GM12873 (cell line): ENCODE measurements around the gene DNPH1.

ENCODE experiments used
- TF ChIP-seq, protein P1 (sequence below): IDR thresholded peaks from 2 replicates; pipeline ENCODE4 v1.5.1; 2012; ENCODE audit warnings: low read depth, mild to moderate bottlenecking, moderate library complexity, low read length, control low read depth; ENCODE audit not compliant: insufficient read depth; ENCODE audit errors: missing control alignments

The DNPH1 gene

DNA sequence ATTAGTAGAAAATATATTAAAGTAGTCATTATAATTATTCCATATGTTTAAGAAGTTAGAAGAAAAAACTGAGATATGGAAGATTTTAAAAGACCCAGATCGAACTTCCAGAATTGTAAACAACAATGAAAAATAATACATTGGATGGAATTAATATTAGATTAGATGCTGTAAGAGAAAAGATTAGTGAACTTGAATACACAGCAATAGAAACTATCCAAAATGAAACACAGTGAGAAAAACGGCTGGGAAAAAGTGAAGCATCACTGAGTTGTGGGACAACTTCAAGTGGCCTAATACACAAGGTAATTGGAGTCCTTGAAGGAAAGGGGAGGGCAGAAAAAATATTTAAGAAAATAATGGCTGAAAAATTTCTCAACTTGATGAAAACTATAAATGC lies 9.8 kb upstream of the DNPH1 start:
- TF ChIP-seq, protein P1, sequence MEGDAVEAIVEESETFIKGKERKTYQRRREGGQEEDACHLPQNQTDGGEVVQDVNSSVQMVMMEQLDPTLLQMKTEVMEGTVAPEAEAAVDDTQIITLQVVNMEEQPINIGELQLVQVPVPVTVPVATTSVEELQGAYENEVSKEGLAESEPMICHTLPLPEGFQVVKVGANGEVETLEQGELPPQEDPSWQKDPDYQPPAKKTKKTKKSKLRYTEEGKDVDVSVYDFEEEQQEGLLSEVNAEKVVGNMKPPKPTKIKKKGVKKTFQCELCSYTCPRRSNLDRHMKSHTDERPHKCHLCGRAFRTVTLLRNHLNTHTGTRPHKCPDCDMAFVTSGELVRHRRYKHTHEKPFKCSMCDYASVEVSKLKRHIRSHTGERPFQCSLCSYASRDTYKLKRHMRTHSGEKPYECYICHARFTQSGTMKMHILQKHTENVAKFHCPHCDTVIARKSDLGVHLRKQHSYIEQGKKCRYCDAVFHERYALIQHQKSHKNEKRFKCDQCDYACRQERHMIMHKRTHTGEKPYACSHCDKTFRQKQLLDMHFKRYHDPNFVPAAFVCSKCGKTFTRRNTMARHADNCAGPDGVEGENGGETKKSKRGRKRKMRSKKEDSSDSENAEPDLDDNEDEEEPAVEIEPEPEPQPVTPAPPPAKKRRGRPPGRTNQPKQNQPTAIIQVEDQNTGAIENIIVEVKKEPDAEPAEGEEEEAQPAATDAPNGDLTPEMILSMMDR = no peak

- TF ChIP-seq, protein P1 = no peak
These were observed 6.6 kb upstream of the DNPH1 start for GRCh38 chr6:43235841-43236240.

GRCh38 chr6:43231735-43232450 lies 2.6 kb upstream of the DNPH1 start:
- TF ChIP-seq, protein P1 = no peak

- TF ChIP-seq, protein P1 = no peak
These were observed 1.8 kb upstream of the DNPH1 start for GRCh38 chr6:43231053-43231452.

GRCh38 chr6:43229803-43230620 lies 731 bp upstream of the DNPH1 start:
- TF ChIP-seq, protein P1 = no peak

DNA sequence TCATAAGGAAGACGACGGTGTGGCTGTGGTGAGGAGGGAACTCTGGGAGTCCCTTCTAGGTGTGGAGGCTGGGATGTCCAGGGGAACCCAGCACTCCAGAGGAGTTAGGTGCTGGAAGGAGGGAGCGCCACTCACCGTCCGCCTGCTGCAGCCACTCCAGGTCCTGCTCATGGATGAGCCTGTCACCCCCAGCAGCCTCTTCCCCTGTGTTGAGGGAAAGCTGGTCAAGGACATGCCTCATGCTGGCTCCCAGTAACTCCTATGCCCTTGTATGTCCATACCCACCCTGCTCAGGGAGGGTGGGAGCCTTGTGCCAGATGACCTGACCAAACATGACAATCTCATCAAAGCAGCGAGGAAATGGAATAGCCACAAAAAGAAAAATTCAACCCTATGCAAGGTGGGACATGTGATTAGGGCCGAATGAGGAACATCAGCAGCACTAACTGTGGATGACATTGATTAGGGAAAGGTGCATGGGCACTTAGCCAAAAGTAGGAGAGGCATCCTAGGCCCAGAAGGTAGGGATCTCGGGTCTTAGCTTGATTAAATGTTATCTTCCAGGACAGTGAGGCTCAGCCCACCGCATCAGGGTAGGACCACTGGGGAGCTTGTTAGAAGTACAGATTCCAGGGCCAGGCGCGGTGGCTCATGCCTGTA lies 3.0 kb downstream of the DNPH1 start:
- TF ChIP-seq, protein P1 = no peak

DNA sequence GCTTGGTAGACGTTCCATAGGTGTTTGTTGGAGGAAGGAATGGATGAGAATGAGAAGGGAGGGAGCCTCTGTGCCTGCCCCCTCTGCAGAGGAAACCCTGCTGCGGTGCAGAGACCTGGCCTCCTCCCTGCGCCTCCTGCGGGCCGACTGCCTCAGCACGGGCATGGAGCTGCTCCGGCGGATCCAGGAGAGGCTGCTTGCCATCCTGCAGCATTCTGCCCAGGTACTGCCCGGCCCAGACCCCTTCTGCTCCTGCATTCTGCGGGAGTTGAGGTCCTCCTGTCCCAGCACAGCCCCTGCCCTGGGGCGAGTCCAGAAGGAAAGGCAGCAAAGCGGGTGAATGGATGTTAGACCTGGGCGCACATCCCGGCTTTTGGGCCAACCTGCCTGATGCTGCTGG lies 6.1 kb downstream of the DNPH1 start:
- TF ChIP-seq, protein P1 = no peak
